GM11168 (cell line): ENCODE results near the gene SETSIP.
"Not testable (repeated sequence)": the region's sequence is repeated elsewhere in the genome, so short reads cannot be mapped to it uniquely, and the experiment has no call there.

Experiments used
- in situ Hi-C: fragments of 300-500 bp; cut with MboI; formaldehyde crosslinking; loops from one replicate; pipeline ENCODE4 v1.12.0; 2022; ENCODE audit warnings: low sequenced_read_pairs; ENCODE audit not compliant: unreplicated experiment

Gene SETSIP

DNA sequence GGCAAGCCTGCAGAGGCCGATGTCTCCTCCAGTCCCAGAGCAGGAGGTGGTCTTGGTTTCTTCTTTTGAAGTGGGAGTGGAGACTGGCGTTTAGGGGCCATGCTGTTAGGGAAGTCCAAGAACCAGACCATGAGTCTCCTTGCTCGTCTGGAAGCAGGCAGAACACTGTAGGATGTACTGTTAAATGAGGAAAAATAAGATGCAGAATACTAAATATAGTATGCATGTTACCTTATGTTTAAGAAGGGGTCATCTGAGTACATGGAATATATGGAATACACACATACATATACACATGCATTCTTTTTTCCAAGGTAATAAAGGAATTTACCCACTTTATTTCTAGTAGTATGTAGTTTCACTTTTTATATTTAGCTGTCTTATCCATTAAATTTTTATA, at the start of gene SETSIP:
Gene SETSIP, minus strand, starts transcription at position 101 of the 400 bp plus-strand sequence. Its CDS starts 0 bp downstream, at position 101.
- in situ Hi-C loops = no loop called here

GRCh38 chr1:92123868-92124267, 48.7 kb upstream of the SETSIP start:
- in situ Hi-C loops = no loop called here

DNA sequence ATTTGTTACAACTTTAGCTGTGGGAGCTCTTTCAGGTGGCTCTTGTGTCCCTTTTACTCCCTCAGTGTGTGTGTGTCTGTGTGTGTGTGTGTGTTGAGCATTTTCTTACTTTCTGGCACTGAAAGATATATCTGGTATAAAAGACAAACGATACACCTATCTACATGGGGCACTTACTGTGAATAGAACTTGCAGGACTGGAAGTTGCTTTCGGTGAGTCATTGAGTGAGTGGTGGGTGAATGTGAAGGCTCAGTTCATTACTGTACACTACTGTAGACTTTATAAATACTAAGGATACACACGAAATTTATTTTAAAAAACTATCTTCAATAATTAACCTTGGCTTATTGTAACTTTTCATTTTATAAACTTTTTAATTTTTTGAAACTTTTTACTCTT, 43.6 kb upstream of the SETSIP start:
- in situ Hi-C loops = no loop called here

GRCh38 chr1:92117526-92117925, 42.3 kb upstream of the SETSIP start:
- in situ Hi-C loops = no loop called here

- in situ Hi-C loops = no loop called here
These were observed 33.4 kb upstream of the SETSIP start for GRCh38 chr1:92108631-92109030.

DNA sequence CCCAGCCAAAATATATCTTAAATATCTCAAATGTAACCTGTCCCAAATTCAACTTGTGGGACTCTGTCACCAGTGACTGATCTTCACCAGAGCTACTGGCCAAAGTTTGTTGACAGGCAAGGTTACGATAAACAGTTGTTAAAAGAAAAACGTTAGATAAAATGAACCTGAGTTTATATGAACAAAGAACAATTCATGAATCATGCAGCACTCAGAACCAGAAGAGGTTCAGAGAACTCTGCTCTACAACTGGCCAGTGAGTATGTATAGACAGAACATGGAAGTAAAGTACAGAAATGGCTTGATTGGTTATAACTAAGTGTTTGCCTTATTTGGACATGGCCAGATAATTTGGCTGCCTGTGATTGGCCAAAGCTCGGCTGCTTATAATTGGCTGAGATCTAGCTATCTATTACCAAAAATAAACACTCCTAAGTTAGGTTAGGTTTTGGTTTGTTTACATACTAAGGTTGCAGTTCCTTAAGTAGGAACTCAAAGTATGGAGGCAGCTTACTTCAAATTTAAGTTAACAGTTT, 30.4 kb upstream of the SETSIP start:
- in situ Hi-C loops = no loop called here

GRCh38 chr1:92096317-92096716, 21.1 kb upstream of the SETSIP start:
- in situ Hi-C loops = no loop called here

DNA sequence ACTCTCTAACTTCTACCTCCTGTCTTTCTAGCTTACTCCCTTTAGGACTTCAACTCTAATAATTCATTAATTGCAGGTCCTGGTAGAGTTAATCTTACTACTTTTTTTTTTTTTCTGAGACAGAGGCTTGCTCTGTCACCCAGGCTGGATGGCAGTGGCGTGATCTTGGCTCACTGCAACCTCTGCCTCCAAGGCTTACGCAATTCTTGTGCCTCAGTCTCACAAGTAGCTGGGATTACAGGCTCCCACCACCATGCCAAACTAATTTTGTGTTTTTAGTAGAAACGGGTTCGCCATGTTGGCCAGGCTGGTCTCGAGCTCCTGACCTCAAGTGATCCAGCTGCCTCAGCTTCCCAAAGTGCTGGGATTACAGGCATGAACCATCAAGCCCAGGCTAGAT, 20.7 kb upstream of the SETSIP start:
- in situ Hi-C loops = no loop called here

GRCh38 chr1:92094595-92094994, 19.4 kb upstream of the SETSIP start:
- in situ Hi-C loops = no loop called here

DNA sequence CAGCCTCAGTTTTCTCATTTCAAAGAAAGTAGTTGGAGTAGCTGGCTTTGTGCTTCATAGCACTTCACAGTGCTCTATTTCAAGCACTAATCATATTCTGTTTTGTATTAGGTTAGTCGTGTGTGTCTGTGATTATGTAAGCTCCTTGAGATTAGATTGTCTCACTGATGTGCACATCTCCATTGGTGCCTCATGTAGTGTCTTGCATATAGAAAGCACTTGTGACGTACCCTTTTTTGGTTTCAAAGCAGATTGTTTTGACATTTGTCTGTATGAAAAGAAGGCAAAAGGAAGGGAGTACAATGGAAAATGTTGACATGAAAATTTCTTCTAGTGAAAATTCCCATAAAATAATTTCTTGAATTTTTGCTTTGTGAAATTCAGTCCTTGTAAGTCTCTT, 18.9 kb upstream of the SETSIP start:
- in situ Hi-C loops = no loop called here

- in situ Hi-C loops = no loop called here
These were observed 16.4 kb upstream of the SETSIP start for GRCh38 chr1:92091625-92092024.

DNA sequence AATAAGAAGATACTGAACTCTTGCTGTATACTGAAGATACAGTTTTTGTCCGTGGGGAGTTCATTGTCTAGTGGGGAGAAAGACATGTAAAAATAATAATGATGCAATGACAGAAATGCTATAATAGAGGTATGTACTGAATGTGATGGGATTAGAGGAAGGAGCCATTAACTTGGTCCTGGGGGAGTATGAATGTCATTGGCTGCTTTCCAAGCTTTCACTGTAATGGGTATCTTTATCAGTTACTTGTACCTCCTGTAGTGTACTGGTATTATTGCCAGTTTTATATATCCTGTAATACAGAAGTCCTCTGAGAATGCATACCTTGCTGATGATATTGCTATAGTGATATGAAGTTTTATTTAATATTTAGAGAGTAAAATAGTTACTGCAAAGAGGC, 12.3 kb upstream of the SETSIP start:
- in situ Hi-C loops = no loop called here

- in situ Hi-C loops = no loop called here
These were observed 10.5 kb upstream of the SETSIP start for GRCh38 chr1:92085727-92086126.

- in situ Hi-C loops = no loop called here
These were observed 9.4 kb upstream of the SETSIP start for GRCh38 chr1:92084651-92085050.

- in situ Hi-C loops = no loop called here
These were observed 5.8 kb upstream of the SETSIP start for GRCh38 chr1:92081031-92081430.

- in situ Hi-C loops = no loop called here
These were observed 5.1 kb upstream of the SETSIP start, which contains the start of gene BTBD8 for GRCh38 chr1:92080128-92080985. Gene BTBD8, plus strand, starts transcription at chr1:92080345. Its CDS starts 227 bp downstream, at chr1:92080572.

- in situ Hi-C loops = no loop called here
These were observed 4.2 kb upstream of the SETSIP start for GRCh38 chr1:92079441-92079840.

- in situ Hi-C loops = not testable (repeated sequence)
These were observed 2.9 kb upstream of the SETSIP start for GRCh38 chr1:92078077-92078476.

- in situ Hi-C loops = no loop called here
These were observed 1.2 kb upstream of the SETSIP start for GRCh38 chr1:92076363-92076762.

DNA sequence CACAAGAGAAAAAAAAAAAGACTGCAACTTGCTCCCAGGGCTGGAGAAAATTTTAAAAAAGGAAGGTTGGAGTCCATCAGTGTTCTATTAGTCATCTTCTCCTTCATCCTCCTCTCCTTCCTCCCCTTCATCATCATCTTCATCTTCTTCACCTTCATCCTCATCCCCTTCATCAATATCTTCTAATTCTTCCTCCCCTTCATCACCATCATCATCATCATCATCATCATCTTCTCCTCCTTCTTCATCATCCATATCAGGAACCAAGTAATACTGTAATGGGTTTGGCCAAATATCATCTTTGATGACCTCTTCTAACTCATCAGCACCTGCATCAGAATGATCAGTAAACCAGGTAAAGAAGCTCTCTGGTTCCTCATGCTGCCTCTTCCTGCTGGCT, 765 bp downstream of the SETSIP start:
- in situ Hi-C loops = not testable (repeated sequence)

- in situ Hi-C loops = no loop called here
These were observed 4.3 kb downstream of the SETSIP start for GRCh38 chr1:92070892-92071291.

- in situ Hi-C loops = no loop called here
These were observed 8.9 kb downstream of the SETSIP start for GRCh38 chr1:92066321-92066720.
